Measurements from ENCODE around the gene HSD17B2. TPM values are rescaled to one million over a fixed set of nuclear protein-coding genes. Genes with fewer than 3 reads are reported as not detected.
A peak's percentile ranks its signal among the peaks of the same experiment; 100 is the strongest.
"Not testable (repeated sequence)": the region's sequence is repeated elsewhere in the genome, so short reads cannot be mapped to it uniquely, and the experiment has no call there.

Gene HSD17B2
- total RNA-seq, 1 donor from 2014 or later: 0.29 TPM

DNA sequence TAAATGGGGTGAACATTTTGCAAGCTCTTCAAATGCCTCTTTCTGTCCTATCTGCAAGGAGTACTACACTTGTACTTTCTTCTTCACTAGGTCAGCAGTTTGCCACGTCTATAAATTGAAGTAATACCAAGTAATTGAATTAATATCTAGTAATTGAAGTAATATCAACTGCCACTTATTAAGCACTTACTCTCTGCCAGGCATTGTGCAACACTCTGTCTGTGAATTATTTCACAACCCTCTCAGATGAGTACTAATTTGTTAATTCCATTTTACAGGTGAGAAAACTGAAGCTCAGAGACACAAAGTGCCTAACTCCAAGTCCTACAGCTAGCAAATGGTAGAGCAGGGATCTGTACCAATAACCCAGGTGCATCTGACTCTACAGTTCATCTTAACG is 27.9 kb upstream of the HSD17B2 start:
- TF ChIP-seq, protein P1, sequence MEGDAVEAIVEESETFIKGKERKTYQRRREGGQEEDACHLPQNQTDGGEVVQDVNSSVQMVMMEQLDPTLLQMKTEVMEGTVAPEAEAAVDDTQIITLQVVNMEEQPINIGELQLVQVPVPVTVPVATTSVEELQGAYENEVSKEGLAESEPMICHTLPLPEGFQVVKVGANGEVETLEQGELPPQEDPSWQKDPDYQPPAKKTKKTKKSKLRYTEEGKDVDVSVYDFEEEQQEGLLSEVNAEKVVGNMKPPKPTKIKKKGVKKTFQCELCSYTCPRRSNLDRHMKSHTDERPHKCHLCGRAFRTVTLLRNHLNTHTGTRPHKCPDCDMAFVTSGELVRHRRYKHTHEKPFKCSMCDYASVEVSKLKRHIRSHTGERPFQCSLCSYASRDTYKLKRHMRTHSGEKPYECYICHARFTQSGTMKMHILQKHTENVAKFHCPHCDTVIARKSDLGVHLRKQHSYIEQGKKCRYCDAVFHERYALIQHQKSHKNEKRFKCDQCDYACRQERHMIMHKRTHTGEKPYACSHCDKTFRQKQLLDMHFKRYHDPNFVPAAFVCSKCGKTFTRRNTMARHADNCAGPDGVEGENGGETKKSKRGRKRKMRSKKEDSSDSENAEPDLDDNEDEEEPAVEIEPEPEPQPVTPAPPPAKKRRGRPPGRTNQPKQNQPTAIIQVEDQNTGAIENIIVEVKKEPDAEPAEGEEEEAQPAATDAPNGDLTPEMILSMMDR (conservative IDR thresholded peaks at IDR 0.05; ENCODE audit: low read depth, low read length): no peak
- H3K4me3 ChIP-seq (ENCODE audit: low read depth, low read length): no peak overlapping the region
- no peak for DNase-seq (ENCODE audit: low read depth)

GRCh38 chr16:82008957-82009592 is 26.0 kb upstream of the HSD17B2 start:
- no peak for DNase-seq (ENCODE audit: low read depth)
- no peak overlapping the region for H3K4me3 ChIP-seq (ENCODE audit: low read depth, low read length)
- TF ChIP-seq, protein P1 (conservative IDR thresholded peaks at IDR 0.05; ENCODE audit: low read depth, low read length): no peak

GRCh38 chr16:82009789-82010188 is 25.3 kb upstream of the HSD17B2 start:
- H3K4me3 ChIP-seq (ENCODE audit: low read depth, low read length); DNase-seq (ENCODE audit: low read depth): not testable (repeated sequence)

DNA sequence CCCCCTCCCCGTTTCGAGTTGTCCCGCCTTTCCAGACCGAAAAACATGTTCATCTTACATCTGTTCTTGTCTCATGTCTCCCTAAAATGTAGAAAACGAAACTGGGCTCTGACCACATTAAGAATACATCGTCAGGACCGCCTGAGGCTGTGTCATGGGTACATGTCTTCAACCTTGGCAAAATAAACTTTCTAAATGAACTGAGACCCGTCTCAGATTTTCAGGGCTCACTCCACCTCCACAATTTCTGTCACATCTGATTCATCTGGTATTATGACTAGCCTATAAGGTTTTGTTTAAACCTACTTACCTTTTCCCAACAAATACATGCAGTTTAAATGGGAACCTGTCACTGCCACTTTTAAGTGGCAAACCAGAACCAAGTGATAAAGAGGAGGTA is 24.4 kb upstream of the HSD17B2 start:
- DNase-seq (ENCODE audit: low read depth): no peak
- H3K4me3 ChIP-seq (ENCODE audit: low read depth, low read length): peak overlapping the region; percentile 67
- TF ChIP-seq, protein P1 (conservative IDR thresholded peaks at IDR 0.05; ENCODE audit: low read depth, low read length): no peak

DNA sequence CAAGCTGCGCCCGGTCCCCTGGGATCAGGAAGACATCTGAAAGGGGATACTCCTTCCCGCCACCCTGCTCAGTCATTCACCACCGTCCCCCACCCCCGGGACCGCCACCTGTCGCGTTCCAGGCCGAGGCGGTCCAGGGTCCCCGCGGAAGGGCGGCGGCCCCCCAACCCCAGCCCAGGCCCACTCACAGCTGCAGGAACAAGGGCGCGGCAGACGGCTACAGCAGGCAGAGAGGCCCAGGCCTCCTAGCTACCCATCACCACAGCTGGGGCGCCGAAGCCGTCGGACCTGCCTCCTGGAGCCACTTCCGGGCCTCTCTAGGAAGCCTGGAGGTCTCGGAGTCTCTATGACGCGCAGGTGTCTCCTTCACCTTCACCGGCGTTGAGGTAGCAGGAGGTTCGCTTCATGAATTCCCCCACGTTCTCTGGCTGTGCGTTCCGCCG is 23.8 kb upstream of the HSD17B2 start, which contains the start of gene SDR42E1:
Gene SDR42E1, minus strand, starts transcription at position 272 of the 443 bp plus-strand sequence. CDS start 10,612 bp downstream, outside the sequence.
- peak within 1 kb of the TSS; percentile 67 for H3K4me3 ChIP-seq (ENCODE audit: low read depth, low read length)
- TF ChIP-seq, protein P1 (conservative IDR thresholded peaks at IDR 0.05; ENCODE audit: low read depth, low read length): no peak
- DNase-seq (ENCODE audit: low read depth): no peak

GRCh38 chr16:82013139-82013538 is 21.9 kb upstream of the HSD17B2 start:
- H3K4me3 ChIP-seq (ENCODE audit: low read depth, low read length): no peak overlapping the region
- TF ChIP-seq, protein P1 (conservative IDR thresholded peaks at IDR 0.05; ENCODE audit: low read depth, low read length): no peak
- DNase-seq (ENCODE audit: low read depth): no peak

GRCh38 chr16:82016263-82016662 is 18.8 kb upstream of the HSD17B2 start:
- no peak for DNase-seq (ENCODE audit: low read depth)
- TF ChIP-seq, protein P1 (conservative IDR thresholded peaks at IDR 0.05; ENCODE audit: low read depth, low read length): peak; percentile 61
- H3K4me3 ChIP-seq (ENCODE audit: low read depth, low read length): no peak overlapping the region
